GM12875 (cell line): Measurements from ENCODE around the gene STAB1.

ENCODE experiments used
- H3K4me3 ChIP-seq: one replicate; pipeline ENCODE4 v1.5.1; 2011; ENCODE audit warnings: low read depth, low read length, control low read depth
- CTCF ChIP-seq: IDR thresholded peaks from 2 replicates; pipeline ENCODE4 v1.5.1; 2011; ENCODE audit warnings: low read depth, mild to moderate bottlenecking, control low read depth, inconsistent platforms, low read length, moderate library complexity, borderline replicate concordance; ENCODE audit not compliant: insufficient read depth

Gene STAB1

DNA sequence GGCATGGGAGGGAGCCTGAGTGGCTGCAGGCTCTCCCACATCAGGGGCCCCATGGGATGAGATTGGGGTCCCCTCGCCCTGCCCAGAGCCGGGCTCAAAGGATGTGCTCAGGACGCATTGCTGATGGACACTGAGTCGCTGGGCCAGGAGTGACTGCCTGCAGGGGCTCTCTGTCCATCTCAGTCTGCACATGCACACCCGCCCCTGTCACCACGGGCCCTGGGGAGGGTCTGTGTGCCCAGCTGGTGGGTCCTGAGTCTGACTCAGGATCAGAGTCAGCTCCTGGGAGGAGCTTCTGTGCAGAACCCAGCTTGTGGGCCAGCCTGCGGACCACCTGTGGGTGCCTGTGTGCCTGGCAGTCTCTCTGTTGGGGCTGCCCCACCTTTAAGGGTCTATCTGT lies 18.1 kb downstream of the STAB1 start:
- H3K4me3 ChIP-seq: no peak overlapping the region
- no peak for TF ChIP-seq CTCF

- no peak for TF ChIP-seq CTCF
- no peak overlapping the region for H3K4me3 ChIP-seq
Observed at GRCh38 chr3:52514576-52514975, 19.4 kb downstream of the STAB1 start.

DNA sequence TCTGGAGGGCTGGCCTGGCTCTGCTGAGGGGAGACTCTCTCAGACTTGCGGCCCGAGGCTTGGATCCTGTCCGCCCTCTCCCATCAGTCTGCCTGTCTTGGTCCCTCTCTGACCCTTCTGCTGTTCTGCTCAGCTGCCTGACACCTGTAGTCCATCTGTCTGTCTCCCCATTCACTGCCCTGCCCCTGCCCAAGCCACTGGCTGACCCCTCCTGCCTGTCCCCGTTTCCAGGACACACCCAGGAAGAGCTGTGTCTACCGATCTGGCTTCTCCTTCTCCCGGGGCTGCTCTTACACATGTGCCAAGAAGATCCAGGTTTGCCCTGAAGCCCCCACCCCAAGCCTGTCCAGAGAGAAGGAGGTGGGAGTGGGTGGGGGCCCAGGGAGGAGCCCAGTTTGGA lies 20.1 kb downstream of the STAB1 start:
- no peak overlapping the region for H3K4me3 ChIP-seq
- TF ChIP-seq CTCF: no peak

DNA sequence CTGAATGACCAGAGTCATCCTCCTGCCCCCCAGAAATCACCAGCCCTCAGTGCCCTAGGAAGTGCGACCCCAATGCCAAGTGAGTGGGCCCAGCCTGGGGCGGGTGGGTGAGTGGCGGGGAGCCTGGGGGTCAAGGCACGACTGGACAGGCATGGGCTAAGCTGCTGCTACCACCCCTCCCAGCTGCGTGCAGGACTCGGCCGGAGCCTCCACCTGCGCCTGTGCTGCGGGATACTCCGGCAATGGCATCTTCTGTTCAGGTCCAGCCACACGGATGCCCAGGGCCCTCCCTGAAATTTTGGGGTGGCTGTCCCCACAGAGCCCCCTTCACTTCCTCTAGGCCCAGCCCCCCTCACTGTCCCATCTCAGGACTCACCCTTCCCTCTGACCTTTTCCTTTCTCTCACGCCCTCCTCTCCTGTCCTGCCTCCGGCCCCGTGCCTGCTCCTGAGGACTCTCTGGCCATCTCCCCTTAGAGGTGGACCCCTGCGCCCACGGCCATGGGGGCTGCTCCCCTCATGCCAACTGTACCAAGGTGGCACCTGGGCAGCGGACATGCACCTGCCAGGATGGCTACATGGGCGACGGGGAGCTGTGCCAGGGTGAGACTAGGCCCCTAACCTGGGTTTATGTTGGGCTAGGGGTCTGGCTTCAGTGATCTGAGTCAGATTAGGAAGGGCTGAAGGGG lies 21.5 kb downstream of the STAB1 start:
- H3K4me3 ChIP-seq: no peak overlapping the region
- no peak for TF ChIP-seq CTCF

DNA sequence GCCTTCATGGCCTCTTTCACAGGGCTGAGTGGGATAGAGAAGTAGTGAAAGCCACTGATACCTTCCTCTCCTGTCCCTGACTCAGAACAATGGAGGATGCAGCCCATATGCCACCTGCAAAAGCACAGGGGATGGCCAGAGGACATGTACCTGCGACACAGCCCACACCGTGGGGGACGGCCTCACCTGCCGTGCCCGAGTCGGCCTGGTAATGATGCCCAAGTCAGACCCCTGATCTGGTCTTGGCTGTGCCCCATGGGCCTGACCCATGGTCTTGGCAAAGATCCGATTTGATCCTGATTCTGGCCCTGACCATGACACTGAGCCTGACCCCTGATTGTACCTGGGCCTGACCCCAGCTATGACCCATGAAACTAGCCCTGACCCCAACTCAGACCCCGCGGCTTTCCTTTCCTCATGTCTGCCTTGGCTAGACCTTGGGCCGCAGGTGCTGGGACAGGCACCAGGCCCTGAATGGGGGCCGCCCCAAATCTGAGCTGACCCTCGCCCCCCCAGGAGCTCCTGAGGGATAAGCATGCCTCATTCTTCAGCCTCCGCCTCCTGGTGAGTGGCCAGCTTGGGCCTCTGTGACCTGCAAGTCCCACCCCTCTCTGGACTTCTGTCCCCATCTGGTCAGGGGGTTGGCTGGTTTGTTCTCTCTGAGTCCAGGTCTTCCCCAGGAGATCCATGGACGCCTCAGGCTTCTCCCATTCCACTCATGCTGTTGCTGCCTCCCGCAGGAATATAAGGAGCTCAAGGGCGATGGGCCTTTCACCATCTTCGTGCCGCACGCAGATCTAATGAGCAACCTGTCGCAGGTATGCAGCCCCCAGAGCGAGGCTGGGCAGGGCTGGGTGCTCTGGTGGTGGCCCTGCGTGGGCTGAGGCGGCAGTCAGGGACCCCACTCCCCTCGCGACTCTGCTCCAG lies 22.9 kb downstream of the STAB1 start:
- no peak for TF ChIP-seq CTCF
- no peak overlapping the region for H3K4me3 ChIP-seq

- TF ChIP-seq CTCF: no peak
- H3K4me3 ChIP-seq: no peak overlapping the region
Observed at GRCh38 chr3:52518723-52519444, 23.7 kb downstream of the STAB1 start.
